H9 (cell line): ENCODE results near the gene PIM3. TPM values are rescaled to one million over a fixed set of nuclear protein-coding genes. Genes with fewer than 3 reads are reported as not detected.

Experiments used
- DNase-seq: peaks from one replicate; pipeline ENCODE4 v3.0.0-alpha.2; 2017
- H2AFZ ChIP-seq: one replicate; pipeline ENCODE4 v1.6.1; 2013; ENCODE audit warnings: mild to moderate bottlenecking, low read length, control low read depth, moderate library complexity
- H2AK5ac ChIP-seq: 2 replicates; pipeline ENCODE4 v1.6.1; 2013; ENCODE audit warnings: low read length, control low read depth, mixed read lengths; ENCODE audit not compliant: insufficient read length
- H2BK120ac ChIP-seq: one replicate; pipeline ENCODE4 v1.6.1; 2013; ENCODE audit warnings: low read depth, mild to moderate bottlenecking, low read length, control low read depth, inconsistent platforms; ENCODE audit not compliant: poor library complexity, severe bottlenecking
- H2BK12ac ChIP-seq: 2 replicates; pipeline ENCODE4 v1.6.1; 2013; ENCODE audit warnings: low read length, control low read depth, mixed read lengths, low read depth; ENCODE audit not compliant: insufficient read length
- H2BK15ac ChIP-seq: 2 replicates; pipeline ENCODE4 v1.6.1; 2013; ENCODE audit warnings: low read depth, low read length, control low read depth
- H2BK20ac ChIP-seq: one replicate; pipeline ENCODE4 v1.6.1; 2013; ENCODE audit warnings: low read depth, mild to moderate bottlenecking, low read length, control low read depth, inconsistent platforms; ENCODE audit not compliant: poor library complexity, severe bottlenecking
- H2BK5ac ChIP-seq: 2 replicates; pipeline ENCODE4 v1.6.1; 2013; ENCODE audit warnings: low read length, control low read depth, mixed read lengths; ENCODE audit not compliant: insufficient read length
- H3K14ac ChIP-seq: 2 replicates; pipeline ENCODE4 v1.6.1; 2013; ENCODE audit warnings: low read length, control low read depth; ENCODE audit not compliant: insufficient read depth
- H3K18ac ChIP-seq: 2 replicates; pipeline ENCODE4 v1.6.1; 2013; ENCODE audit warnings: low read depth, mild to moderate bottlenecking, mixed read lengths, low read length, control low read depth; ENCODE audit not compliant: insufficient read length
- H3K23ac ChIP-seq: 2 replicates; pipeline ENCODE4 v1.6.1; 2013; ENCODE audit warnings: low read length, control low read depth, mixed read lengths, low read depth; ENCODE audit not compliant: insufficient read length
- H3K23me2 ChIP-seq: 2 replicates; pipeline ENCODE4 v1.6.1; 2013; ENCODE audit warnings: low read depth, mild to moderate bottlenecking, mixed read lengths, low read length, control low read depth; ENCODE audit not compliant: insufficient read length, poor library complexity, severe bottlenecking
- H3K27ac ChIP-seq: 2 replicates; pipeline ENCODE4 v1.5.1; 2013; ENCODE audit warnings: low read length, control low read depth, mixed read lengths, low read depth; ENCODE audit not compliant: insufficient read length
- H3K27me3 ChIP-seq: 2 replicates; pipeline ENCODE4 v1.6.1; 2013; ENCODE audit warnings: low read length, control low read depth, inconsistent platforms; ENCODE audit not compliant: insufficient read depth
- H3K4ac ChIP-seq: 2 replicates; pipeline ENCODE4 v1.6.1; 2013; ENCODE audit warnings: low read depth, mild to moderate bottlenecking, control low read depth, inconsistent platforms, low read length, moderate library complexity
- H3K4me1 ChIP-seq: 2 replicates; pipeline ENCODE4 v1.6.1; 2013; ENCODE audit warnings: low read length, control low read depth, inconsistent platforms; ENCODE audit not compliant: insufficient read depth
- H3K4me2 ChIP-seq: 2 replicates; pipeline ENCODE4 v1.6.1; 2013; ENCODE audit warnings: low read length, control low read depth, mixed read lengths; ENCODE audit not compliant: insufficient read length, insufficient read depth
- H3K56ac ChIP-seq: 2 replicates; pipeline ENCODE4 v1.6.1; 2013; ENCODE audit warnings: low read depth, mild to moderate bottlenecking, mixed read lengths, low read length, control low read depth; ENCODE audit not compliant: insufficient read length
- H3K79me1 ChIP-seq: 2 replicates; pipeline ENCODE4 v1.6.1; 2013; ENCODE audit warnings: low read depth, mild to moderate bottlenecking, moderate library complexity, low read length, control low read depth, inconsistent platforms; ENCODE audit not compliant: insufficient read depth, poor library complexity, severe bottlenecking
- H3K79me2 ChIP-seq: 2 replicates; pipeline ENCODE4 v1.6.1; 2013; ENCODE audit warnings: low read length, control low read depth, inconsistent platforms; ENCODE audit not compliant: insufficient read depth
- H3K9ac ChIP-seq: 2 replicates; pipeline ENCODE4 v1.6.1; 2013; ENCODE audit warnings: low read length, control low read depth, mixed read lengths; ENCODE audit not compliant: insufficient read length; ENCODE audit errors: extremely low read depth
- H3K9me3 ChIP-seq: one replicate; pipeline ENCODE4 v1.6.1; 2013; ENCODE audit warnings: low read depth, low read length, inconsistent platforms; ENCODE audit not compliant: control insufficient read depth
- H3T11ph ChIP-seq: one replicate; pipeline ENCODE4 v1.6.1; 2013; ENCODE audit warnings: mild to moderate bottlenecking, low read length, control low read depth, inconsistent platforms
- H4K20me1 ChIP-seq: one replicate; pipeline ENCODE4 v1.6.1; 2013; ENCODE audit not compliant: control insufficient read depth, insufficient read length, insufficient read depth
- H4K5ac ChIP-seq: 2 replicates; pipeline ENCODE4 v1.6.1; 2013; ENCODE audit warnings: low read depth, mild to moderate bottlenecking, mixed read lengths, low read length, control low read depth; ENCODE audit not compliant: insufficient read length
- H4K8ac ChIP-seq: replicated peaks from 2 replicates; pipeline ENCODE4 v1.6.1; 2013; ENCODE audit warnings: low read length, control low read depth, mixed read lengths, low read depth; ENCODE audit not compliant: insufficient read length
- H4K91ac ChIP-seq: 2 replicates; pipeline ENCODE4 v1.6.1; 2013; ENCODE audit warnings: low read depth, mild to moderate bottlenecking, moderate library complexity, mixed read lengths, low read length, control low read depth; ENCODE audit not compliant: insufficient read length
- H3K27ac Mint-ChIP-seq, 3 experiments: 2 replicates in 2 of 3; 3 replicates in 1 of 3; pipeline ENCODE4 v1.8.0; 2020 to 2021; ENCODE audit warnings: mixed read lengths in 3 of 3, mild to moderate bottlenecking in 1 of 3, moderate library complexity in 1 of 3
- H3K27me3 Mint-ChIP-seq: 2 replicates; pipeline ENCODE4 v1.8.0; 2021; ENCODE audit warnings: low read depth, mild to moderate bottlenecking, moderate library complexity, mixed read lengths
- H3K36me3 Mint-ChIP-seq, 3 experiments: 2 replicates in 2 of 3; 3 replicates in 1 of 3; pipeline ENCODE4 v1.8.0; 2020 to 2021; ENCODE audit warnings: low read depth in 3 of 3, mixed read lengths in 3 of 3; ENCODE audit not compliant: insufficient read depth in 1 of 3
- H3K4me1 Mint-ChIP-seq, 2 experiments: 2 replicates each; pipeline ENCODE4 v1.8.0; 2020; ENCODE audit warnings: mixed read lengths in 2 of 2
- H3K4me3 Mint-ChIP-seq, 2 experiments: 2 replicates in 1 of 2; 3 replicates in 1 of 2; pipeline ENCODE4 v1.8.0; 2020 to 2021; ENCODE audit warnings: mild to moderate bottlenecking in 2 of 2, mixed read lengths in 2 of 2, moderate library complexity in 1 of 2
- H3K9me3 Mint-ChIP-seq, 2 experiments: 2 replicates in 1 of 2; 3 replicates in 1 of 2; pipeline ENCODE4 v1.8.0; 2020; ENCODE audit warnings: mild to moderate bottlenecking in 2 of 2, mixed read lengths in 2 of 2, moderate library complexity in 1 of 2
- WGBS: extraction: QIAGEN DNeasy Blood & Tissue Kit; methylation state at CpG from one replicate; pipeline ENCODE4 v1.1.7; 2013; ENCODE audit warnings: missing lambda C conversion rate, low lambda C conversion rate, mixed read lengths; ENCODE audit not compliant: insufficient read length; ENCODE audit errors: extremely low coverage; 5-methylcytosine and 5-hydroxymethylcytosine counted together
- total RNA-seq: library from RNA; stranded (reverse); gene quantifications from 2 replicates; pipeline ENCODE4 v1.2.1, GENCODE V29; 2021
- TF ChIP-seq, protein P1 (sequence below): fragments of 200-600 bp; sonication (generic); conservative IDR thresholded peaks from 3 replicates; pipeline ENCODE4 v1.8.0; 2021; ENCODE audit warnings: antibody characterized with exemption, mild to moderate bottlenecking

Gene PIM3
- total RNA-seq, 1 experiment from 2014 or later, result 43.4 TPM

DNA sequence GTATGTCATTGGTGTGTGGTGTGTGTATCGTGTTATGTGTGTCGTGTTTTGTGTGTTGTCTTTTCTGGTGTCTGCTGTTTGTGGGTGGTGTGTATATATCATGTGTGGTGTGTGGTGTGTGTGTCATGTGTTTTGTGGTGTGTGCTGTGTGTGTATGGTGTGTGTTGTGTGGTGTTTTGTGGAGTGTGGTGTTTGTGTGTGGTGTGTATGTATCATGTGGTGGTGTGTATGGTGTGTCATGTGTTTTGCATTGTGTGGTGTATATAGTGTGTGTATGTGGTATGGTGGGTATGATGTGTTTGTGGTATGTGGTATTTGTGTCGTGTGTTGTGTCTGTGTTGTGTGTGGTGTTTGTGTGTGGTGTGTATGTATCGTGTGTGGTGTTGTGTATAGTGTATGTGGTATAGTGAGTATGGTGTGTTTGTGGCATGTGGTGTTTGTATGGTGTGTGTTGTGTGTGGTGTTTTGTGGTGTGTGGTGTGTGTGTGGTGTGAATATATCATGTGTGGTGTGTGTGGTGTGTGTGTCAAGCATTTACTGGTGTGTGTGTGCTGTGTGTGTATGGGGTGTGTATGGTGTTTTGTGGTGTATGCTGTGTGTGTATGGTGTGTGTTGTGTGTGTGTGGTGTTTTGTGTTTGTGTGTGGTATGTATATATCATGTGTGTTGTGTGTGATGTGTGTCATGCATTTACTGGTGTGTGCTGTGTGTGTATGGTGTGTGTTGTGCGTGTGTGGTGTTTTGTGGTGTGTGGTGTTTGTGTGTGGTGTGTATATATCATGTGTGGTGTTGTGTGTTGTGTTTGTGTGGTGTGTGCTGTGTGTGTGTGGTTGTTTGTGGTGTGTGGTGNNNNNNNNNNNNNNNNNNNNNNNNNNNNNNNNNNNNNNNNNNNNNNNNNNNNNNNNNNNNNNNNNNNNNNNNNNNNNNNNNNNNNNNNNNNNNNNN lies 12.7 kb downstream of the PIM3 start:
- H4K20me1 ChIP-seq, result peaks cover 3% of the 10 kb centered on the region
- no peak overlapping the region for H3T11ph ChIP-seq
- H3K9ac ChIP-seq, result no peak overlapping the region
- no peak overlapping the region for H3K4me2 ChIP-seq
- H3K56ac ChIP-seq, result no peak overlapping the region
- no peaks in the 10 kb centered on the region for H3K27me3 ChIP-seq
- H3K27me3 Mint-ChIP-seq, result peaks cover 18% of the 10 kb centered on the region
- H3K23ac ChIP-seq, result no peak overlapping the region
- peaks cover 0 to 2% (median 0%) of the 10 kb centered on the region in 3 experiments; a peak in 1 of 7 replicates for H3K36me3 Mint-ChIP-seq
- H2BK15ac ChIP-seq, result no peak overlapping the region
- no peak overlapping the region for H2BK20ac ChIP-seq
- H2BK5ac ChIP-seq, result no peak overlapping the region
- no peak overlapping the region for H3K18ac ChIP-seq
- no peak overlapping the region for H3K14ac ChIP-seq
- no peak overlapping the region for H3K27ac ChIP-seq
- H3K4me3 Mint-ChIP-seq, result no peak overlapping the region
- H3K4me1 Mint-ChIP-seq, result peaks cover 5 to 9% of the 10 kb centered on the region in 2 experiments
- H2AFZ ChIP-seq, result no peak overlapping the region
- H2BK12ac ChIP-seq, result no peak overlapping the region
- no peaks in the 10 kb centered on the region for H3K9me3 ChIP-seq
- WGBS, result 100% methylated on average over 5 of the region's 5 CpGs
- no peak overlapping the region for H4K8ac ChIP-seq
- no peaks in the 10 kb centered on the region for H3K23me2 ChIP-seq
- no peak overlapping the region for H3K4ac ChIP-seq
- H2AK5ac ChIP-seq, result no peak overlapping the region
- no peak overlapping the region for H3K27ac Mint-ChIP-seq
- no peaks in the 10 kb centered on the region; the same call in 1 of the 2 replicates for H3K4me1 ChIP-seq
- DNase-seq, result peak; percentile 35
- no peaks in the 10 kb centered on the region for H3K79me1 ChIP-seq
- no peaks in the 10 kb centered on the region; a peak in 1 of 5 replicates for H3K9me3 Mint-ChIP-seq
- H4K5ac ChIP-seq, result no peak overlapping the region
- TF ChIP-seq, protein P1, sequence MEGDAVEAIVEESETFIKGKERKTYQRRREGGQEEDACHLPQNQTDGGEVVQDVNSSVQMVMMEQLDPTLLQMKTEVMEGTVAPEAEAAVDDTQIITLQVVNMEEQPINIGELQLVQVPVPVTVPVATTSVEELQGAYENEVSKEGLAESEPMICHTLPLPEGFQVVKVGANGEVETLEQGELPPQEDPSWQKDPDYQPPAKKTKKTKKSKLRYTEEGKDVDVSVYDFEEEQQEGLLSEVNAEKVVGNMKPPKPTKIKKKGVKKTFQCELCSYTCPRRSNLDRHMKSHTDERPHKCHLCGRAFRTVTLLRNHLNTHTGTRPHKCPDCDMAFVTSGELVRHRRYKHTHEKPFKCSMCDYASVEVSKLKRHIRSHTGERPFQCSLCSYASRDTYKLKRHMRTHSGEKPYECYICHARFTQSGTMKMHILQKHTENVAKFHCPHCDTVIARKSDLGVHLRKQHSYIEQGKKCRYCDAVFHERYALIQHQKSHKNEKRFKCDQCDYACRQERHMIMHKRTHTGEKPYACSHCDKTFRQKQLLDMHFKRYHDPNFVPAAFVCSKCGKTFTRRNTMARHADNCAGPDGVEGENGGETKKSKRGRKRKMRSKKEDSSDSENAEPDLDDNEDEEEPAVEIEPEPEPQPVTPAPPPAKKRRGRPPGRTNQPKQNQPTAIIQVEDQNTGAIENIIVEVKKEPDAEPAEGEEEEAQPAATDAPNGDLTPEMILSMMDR, result no peak
- H4K91ac ChIP-seq, result no peak overlapping the region
- H2BK120ac ChIP-seq, result no peak overlapping the region
- H3K79me2 ChIP-seq, result no peaks in the 10 kb centered on the region
